GM18909 (cell line): ENCODE results near the gene CHST13.

ENCODE experiments used
- ATAC-seq: cut with Tn5 transposase; IDR thresholded peaks from one replicate; pipeline ENCODE4 v1.9.1; 2021; ENCODE audit warnings: mild to moderate bottlenecking; ENCODE audit not compliant: unreplicated experiment, poor library complexity

The CHST13 gene

GRCh38 chr3:126551839-126552687, 28.1 kb downstream of the CHST13 start:
- ATAC-seq: no peak

GRCh38 chr3:126552688-126553283, 28.8 kb downstream of the CHST13 start:
- no peak for ATAC-seq

GRCh38 chr3:126553284-126554084, 29.5 kb downstream of the CHST13 start:
- ATAC-seq: no peak

GRCh38 chr3:126554560-126555525, 30.9 kb downstream of the CHST13 start:
- no peak for ATAC-seq

GRCh38 chr3:126555795-126556636, 32.1 kb downstream of the CHST13 start:
- no peak for ATAC-seq

GRCh38 chr3:126556637-126557414, 32.9 kb downstream of the CHST13 start:
- ATAC-seq: no peak

GRCh38 chr3:126557415-126557745, 33.4 kb downstream of the CHST13 start:
- ATAC-seq: no peak

GRCh38 chr3:126557761-126558160, 33.8 kb downstream of the CHST13 start:
- no peak for ATAC-seq

GRCh38 chr3:126558336-126559071, 34.5 kb downstream of the CHST13 start, which contains the start of gene C3orf22:
C3orf22 (minus strand) TSS chr3:126558932; CDS start chr3:126553390, 5,542 bp downstream.
- no peak for ATAC-seq

GRCh38 chr3:126562737-126563276, 38.9 kb downstream of the CHST13 start:
- no peak for ATAC-seq

- ATAC-seq: no peak
These were observed 43.9 kb downstream of the CHST13 start for GRCh38 chr3:126567696-126568438.

GRCh38 chr3:126568776-126569342, 44.9 kb downstream of the CHST13 start:
- no peak for ATAC-seq

GRCh38 chr3:126569390-126569975, 45.5 kb downstream of the CHST13 start:
- no peak for ATAC-seq

- no peak for ATAC-seq
These were observed 46.2 kb downstream of the CHST13 start for GRCh38 chr3:126570103-126570541.

GRCh38 chr3:126571078-126571477, 47.1 kb downstream of the CHST13 start:
- ATAC-seq: no peak
